GM10266 (cell line): ENCODE results near the gene TMPRSS9.

ENCODE experiments used
- DNase-seq: peaks from one replicate; pipeline ENCODE4 v3.0.0; 2012; ENCODE audit errors: extremely low spot score
- CTCF ChIP-seq: IDR thresholded peaks from 2 replicates; pipeline ENCODE4 v1.5.1; 2012; ENCODE audit warnings: mild to moderate bottlenecking, low read depth; ENCODE audit not compliant: control insufficient read depth, insufficient read depth; ENCODE audit errors: missing control alignments

Gene TMPRSS9

GRCh38 chr19:2417881-2418406 lies 57.9 kb downstream of the TMPRSS9 start:
- no peak for TF ChIP-seq CTCF
- no peak for DNase-seq

DNA sequence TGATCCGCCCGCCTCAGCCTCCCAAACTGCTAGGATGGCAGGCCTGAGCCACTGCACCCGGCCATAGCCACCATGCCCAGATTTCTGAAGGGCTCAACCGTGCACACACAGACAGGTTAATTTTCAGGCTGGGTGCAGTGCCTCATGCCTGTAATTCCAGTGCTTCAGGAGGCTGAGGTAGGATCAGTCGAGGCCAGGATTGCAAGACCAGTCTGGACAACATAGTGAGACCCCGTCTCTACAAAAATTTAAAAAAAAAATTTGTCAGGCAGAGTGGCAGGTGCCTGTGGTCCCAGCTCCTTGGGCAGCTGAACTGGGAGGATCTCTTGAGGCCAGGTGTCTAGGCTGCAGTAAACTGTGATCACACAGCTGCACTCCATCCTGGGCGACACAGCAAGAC lies 59.7 kb downstream of the TMPRSS9 start:
- TF ChIP-seq CTCF: no peak
- no peak for DNase-seq

DNA sequence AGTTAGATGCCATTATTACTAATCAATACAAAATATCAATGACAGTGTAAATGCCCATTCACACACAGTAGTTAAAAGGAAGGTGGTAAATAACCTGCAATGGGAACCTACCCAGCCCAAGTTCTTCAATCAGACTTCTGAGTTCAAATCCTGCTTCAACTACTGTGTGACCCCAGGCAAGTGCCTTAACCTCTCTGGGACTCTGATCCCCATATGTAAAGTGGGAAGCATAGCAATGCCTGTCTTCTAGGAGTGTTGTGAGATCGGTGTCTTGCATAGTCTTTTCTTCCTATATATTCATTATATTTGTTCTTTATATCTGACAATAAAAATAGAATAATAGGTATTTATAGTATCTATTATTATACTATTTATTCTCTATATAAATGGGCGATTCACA lies 60.4 kb downstream of the TMPRSS9 start:
- TF ChIP-seq CTCF: no peak
- no peak for DNase-seq

DNA sequence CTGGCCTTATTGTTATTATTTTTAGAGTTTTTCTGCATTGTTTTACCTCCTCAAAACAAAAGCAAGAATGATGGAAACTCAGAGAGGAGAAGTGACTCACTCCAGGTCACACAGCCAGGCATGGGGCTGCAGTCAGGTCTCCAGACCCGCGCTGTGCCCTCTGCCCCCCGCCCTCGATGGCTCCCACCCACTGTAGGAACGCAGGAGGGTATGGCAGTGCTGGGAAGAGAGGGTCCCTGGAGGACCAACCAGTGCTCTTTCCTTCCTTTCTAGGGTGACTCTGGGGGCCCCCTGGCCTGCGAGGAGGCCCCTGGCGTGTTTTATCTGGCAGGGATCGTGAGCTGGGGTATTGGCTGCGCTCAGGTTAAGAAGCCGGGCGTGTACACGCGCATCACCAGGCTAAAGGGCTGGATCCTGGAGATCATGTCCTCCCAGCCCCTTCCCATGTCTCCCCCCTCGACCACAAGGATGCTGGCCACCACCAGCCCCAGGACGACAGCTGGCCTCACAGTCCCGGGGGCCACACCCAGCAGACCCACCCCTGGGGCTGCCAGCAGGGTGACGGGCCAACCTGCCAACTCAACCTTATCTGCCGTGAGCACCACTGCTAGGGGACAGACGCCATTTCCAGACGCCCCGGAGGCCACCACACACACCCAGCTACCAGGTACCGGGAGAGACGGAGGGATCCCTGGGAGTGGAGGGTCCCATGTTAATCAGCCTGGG lies 61.7 kb downstream of the TMPRSS9 start:
- TF ChIP-seq CTCF: no peak
- DNase-seq: no peak

GRCh38 chr19:2423071-2423914 lies 63.2 kb downstream of the TMPRSS9 start:
- no peak for TF ChIP-seq CTCF
- no peak for DNase-seq

- no peak for TF ChIP-seq CTCF
Measured at GRCh38 chr19:2423915-2424685, 64.0 kb downstream of the TMPRSS9 start.

More at GRCh38 chr19:2423915-2424685, 64.0 kb downstream of the TMPRSS9 start:
- DNase-seq: no peak
